ENCODE measurements around the gene USH2A.

The USH2A gene

DNA sequence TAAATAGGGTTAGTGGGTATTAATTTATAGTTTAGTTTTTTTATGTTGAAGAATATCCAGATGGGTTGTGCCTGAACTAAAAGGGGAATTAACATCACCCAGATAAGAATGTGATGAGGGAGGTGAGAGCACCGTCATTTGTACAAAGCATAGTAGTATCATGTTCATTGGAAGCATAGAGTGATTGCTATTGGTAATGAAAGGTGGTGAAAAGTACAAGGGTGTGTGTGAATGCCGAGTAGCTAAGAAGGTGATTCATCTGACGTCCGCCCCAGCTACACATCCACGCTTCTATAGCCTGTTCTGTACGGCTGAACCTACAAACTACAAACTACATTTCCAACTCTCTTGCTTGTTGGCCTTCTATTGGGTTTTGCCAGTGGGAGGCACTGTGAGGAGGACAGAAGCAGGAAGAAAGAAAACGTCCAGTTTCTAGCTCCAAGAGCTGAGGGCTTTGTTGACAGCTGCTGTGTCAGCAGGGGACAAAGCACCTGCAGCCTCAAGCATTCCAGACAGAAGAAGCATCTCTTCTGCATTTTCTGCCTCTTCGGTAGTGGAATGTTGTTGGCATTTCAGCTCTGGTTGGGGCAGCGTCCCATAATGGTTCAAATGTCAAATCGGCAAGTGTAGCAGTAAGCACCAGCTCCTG, 451.3 kb downstream of the USH2A start:
- Histone ChIP-seq H3K27ac (ENCODE audit: extremely low read depth, low read depth, low read length) (no peak overlapping the region), H3K4me1 (ENCODE audit: control insufficient read depth, insufficient read depth, low read length) (no peaks in the 10 kb centered on the region), H3K4me3 (ENCODE audit: low read depth, low read length) (no peak overlapping the region), H3K9me3 (ENCODE audit: control insufficient read depth, insufficient read depth, low read depth, low read length) (no peaks in the 10 kb centered on the region), H3K36me3 (ENCODE audit: control insufficient read depth in 2 of 2, insufficient read depth in 1 of 2, low read length in 2 of 2) (no peaks in the 10 kb centered on the region)
- CTCF ChIA-PET: no interaction called here
- TF ChIP-seq, protein P1, sequence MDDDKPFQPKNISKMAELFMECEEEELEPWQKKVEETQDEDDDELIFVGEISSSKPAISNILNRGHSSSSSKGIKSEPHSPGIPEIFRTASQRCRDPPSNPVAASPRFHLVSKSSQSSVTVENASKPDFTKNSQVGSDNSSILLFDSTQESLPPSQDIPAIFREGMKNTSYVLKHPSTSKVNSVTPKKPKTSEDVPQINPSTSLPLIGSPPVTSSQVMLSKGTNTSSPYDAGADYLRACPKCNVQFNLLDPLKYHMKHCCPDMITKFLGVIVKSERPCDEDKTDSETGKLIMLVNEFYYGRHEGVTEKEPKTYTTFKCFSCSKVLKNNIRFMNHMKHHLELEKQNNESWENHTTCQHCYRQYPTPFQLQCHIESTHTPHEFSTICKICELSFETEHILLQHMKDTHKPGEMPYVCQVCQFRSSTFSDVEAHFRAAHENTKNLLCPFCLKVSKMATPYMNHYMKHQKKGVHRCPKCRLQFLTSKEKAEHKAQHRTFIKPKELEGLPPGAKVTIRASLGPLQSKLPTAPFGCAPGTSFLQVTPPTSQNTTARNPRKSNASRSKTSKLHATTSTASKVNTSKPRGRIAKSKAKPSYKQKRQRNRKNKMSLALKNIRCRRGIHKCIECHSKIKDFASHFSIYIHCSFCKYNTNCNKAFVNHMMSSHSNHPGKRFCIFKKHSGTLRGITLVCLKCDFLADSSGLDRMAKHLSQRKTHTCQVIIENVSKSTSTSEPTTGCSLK (tag by site-specific recombination; IDR thresholded peaks at IDR 0.05): no peak
- TF ChIP-seq ZNF138 (tag by site-specific recombination; IDR thresholded peaks at IDR 0.05; ENCODE audit: borderline replicate concordance) (no peak), ZNF707 (tag by site-specific recombination; IDR thresholded peaks at IDR 0.05) (no peak), ZNF701 (tag by site-specific recombination; IDR thresholded peaks at IDR 0.05) (no peak), ZBTB20 (tag by site-specific recombination; IDR thresholded peaks at IDR 0.05) (no peak), ZIC2 (tag by site-specific recombination; IDR thresholded peaks at IDR 0.05) (no peak), ZNF776 (tag by site-specific recombination; IDR thresholded peaks at IDR 0.05; ENCODE audit: borderline replicate concordance) (no peak), ZNF654 (tag by site-specific recombination; IDR thresholded peaks at IDR 0.05; ENCODE audit: low read depth) (no peak), ZFP37 (tag by site-specific recombination; IDR thresholded peaks at IDR 0.05) (no peak)
- TF ChIP-seq, protein P2, sequence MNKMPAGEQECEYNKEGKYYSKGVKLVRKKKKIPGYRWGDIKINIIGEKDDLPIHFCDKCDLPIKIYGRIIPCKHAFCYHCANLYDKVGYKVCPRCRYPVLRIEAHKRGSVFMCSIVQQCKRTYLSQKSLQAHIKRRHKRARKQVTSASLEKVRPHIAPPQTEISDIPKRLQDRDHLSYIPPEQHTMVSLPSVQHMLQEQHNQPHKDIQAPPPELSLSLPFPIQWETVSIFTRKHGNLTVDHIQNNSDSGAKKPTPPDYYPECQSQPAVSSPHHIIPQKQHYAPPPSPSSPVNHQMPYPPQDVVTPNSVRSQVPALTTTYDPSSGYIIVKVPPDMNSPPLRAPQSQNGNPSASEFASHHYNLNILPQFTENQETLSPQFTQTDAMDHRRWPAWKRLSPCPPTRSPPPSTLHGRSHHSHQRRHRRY (tag by site-specific recombination; IDR thresholded peaks at IDR 0.05): no peak
- POLR2A ChIA-PET: no interaction called here

DNA sequence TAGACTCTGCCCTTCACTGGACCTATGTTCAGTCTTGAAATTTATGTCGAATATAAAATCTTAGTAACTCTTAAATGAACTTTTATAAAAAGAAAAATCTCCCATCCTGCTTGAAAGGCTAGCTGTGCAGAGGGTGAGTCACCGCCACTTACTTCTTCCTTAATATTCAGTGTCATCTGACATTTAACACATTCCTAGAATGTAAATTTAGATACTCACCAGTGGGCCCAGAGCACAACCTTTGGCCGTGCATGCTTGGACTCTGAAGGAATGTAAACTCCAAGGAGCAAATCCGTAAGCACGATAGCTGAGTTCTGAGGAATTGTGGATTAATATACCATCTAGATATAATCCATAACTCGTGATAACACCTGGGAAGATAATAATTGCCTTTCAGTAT, 452.8 kb downstream of the USH2A start:
- POLR2A ChIA-PET: no interaction called here
- Histone ChIP-seq H3K27ac (ENCODE audit: extremely low read depth, low read depth, low read length) (no peak overlapping the region), H3K36me3 (ENCODE audit: control insufficient read depth in 2 of 2, insufficient read depth in 1 of 2, low read length in 2 of 2) (no peaks in the 10 kb centered on the region), H3K4me1 (ENCODE audit: control insufficient read depth, insufficient read depth, low read length) (no peaks in the 10 kb centered on the region), H3K9me3 (ENCODE audit: control insufficient read depth, insufficient read depth, low read depth, low read length) (no peaks in the 10 kb centered on the region), H3K4me3 (ENCODE audit: low read depth, low read length) (no peak overlapping the region)
- CTCF ChIA-PET: no interaction called here
- TF ChIP-seq, protein P3, sequence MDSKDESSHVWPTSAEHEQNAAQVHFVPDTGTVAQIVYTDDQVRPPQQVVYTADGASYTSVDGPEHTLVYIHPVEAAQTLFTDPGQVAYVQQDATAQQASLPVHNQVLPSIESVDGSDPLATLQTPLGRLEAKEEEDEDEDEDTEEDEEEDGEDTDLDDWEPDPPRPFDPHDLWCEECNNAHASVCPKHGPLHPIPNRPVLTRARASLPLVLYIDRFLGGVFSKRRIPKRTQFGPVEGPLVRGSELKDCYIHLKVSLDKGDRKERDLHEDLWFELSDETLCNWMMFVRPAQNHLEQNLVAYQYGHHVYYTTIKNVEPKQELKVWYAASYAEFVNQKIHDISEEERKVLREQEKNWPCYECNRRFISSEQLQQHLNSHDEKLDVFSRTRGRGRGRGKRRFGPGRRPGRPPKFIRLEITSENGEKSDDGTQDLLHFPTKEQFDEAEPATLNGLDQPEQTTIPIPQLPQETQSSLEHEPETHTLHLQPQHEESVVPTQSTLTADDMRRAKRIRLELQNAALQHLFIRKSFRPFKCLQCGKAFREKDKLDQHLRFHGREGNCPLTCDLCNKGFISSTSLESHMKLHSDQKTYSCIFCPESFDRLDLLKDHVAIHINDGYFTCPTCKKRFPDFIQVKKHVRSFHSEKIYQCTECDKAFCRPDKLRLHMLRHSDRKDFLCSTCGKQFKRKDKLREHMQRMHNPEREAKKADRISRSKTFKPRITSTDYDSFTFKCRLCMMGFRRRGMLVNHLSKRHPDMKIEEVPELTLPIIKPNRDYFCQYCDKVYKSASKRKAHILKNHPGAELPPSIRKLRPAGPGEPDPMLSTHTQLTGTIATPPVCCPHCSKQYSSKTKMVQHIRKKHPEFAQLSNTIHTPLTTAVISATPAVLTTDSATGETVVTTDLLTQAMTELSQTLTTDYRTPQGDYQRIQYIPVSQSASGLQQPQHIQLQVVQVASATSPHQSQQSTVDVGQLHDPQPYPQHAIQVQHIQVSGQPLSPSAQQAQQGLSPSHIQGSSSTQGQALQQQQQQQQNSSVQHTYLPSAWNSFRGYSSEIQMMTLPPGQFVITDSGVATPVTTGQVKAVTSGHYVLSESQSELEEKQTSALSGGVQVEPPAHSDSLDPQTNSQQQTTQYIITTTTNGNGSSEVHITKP (tag by site-specific recombination; IDR thresholded peaks at IDR 0.05): no peak
- TF ChIP-seq YY1 (tag by site-specific recombination; IDR thresholded peaks at IDR 0.05): no peak
- TF ChIP-seq ZBTB48 (tag by site-specific recombination; IDR thresholded peaks at IDR 0.05): no peak
- no peak for TF ChIP-seq ZNF549 (tag by site-specific recombination; IDR thresholded peaks at IDR 0.05)
- TF ChIP-seq SP2 (tag by site-specific recombination; IDR thresholded peaks at IDR 0.05): no peak
- no peak for TF ChIP-seq KLF1 (tag by site-specific recombination; IDR thresholded peaks at IDR 0.05)
- TF ChIP-seq SP7 (tag by site-specific recombination; IDR thresholded peaks at IDR 0.05): no peak

Data from HEK293 (cell line).